Adrenal gland (tissue), 5 donors: ENCODE data around the gene TMCC2.

Experiments used
- POLR2A ChIP-seq, 2 donors: fragments of 450-650 bp; IDR thresholded peaks; one replicate each; pipeline ENCODE4 v1.6.1; 2017; ENCODE audit warnings: antibody characterized with exemption in 2 of 2, mild to moderate bottlenecking in 2 of 2, moderate library complexity in 1 of 2
- TF ChIP-seq, protein P1 (sequence below), 6 experiments: fragments of 450-650 bp in 4 of 6; fragments of 200-600 bp in 2 of 6; sonication (generic) in 1 of 6; IDR thresholded peaks; 1 replicate in 5 of 6; 2 replicates in 1 of 6; pipeline versions ENCODE4 v1.5.1 to v1.8.0; 2016 to 2021; ENCODE audit warnings: antibody characterized with exemption in 6 of 6, mild to moderate bottlenecking in 2 of 6, moderate library complexity in 1 of 6
- donor health status: DM: no; HTN: no; CAD: no.

DNA sequence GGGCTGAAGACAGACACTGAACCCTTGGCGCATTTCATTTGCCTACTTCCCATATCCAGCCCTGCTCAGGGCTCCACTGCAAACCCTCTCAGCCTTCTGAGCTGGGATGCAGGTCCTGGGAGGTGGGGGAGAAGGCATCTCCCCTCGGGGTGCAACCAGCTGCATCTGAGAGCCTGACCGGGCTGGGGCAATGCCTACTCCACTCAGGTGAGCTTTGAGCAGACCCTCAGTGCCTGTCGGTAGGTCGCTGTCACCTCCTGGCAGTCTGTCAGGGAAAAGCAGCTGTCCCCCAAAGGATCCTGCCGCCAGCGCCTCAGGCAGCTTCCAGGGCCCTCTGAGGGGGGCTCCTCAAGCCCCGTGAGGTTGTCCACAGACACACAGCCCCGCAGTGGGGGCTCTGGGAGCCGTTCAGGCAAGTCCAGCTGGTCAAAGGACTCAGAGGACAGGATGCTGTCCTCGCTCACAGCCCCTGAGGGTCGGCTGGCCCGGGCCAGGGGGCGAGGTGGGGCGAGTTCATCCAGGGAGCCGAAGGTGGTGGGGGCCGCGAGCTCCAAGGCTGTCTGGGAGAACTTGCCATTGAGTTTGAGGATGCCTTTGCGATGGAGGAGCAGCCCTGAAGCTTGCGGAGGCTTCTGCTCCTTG is 75.6 kb downstream of the TMCC2 start:
- TF ChIP-seq POLR2A (IDR thresholded peaks at IDR 0.05) = no peak
- TF ChIP-seq, protein P1, sequence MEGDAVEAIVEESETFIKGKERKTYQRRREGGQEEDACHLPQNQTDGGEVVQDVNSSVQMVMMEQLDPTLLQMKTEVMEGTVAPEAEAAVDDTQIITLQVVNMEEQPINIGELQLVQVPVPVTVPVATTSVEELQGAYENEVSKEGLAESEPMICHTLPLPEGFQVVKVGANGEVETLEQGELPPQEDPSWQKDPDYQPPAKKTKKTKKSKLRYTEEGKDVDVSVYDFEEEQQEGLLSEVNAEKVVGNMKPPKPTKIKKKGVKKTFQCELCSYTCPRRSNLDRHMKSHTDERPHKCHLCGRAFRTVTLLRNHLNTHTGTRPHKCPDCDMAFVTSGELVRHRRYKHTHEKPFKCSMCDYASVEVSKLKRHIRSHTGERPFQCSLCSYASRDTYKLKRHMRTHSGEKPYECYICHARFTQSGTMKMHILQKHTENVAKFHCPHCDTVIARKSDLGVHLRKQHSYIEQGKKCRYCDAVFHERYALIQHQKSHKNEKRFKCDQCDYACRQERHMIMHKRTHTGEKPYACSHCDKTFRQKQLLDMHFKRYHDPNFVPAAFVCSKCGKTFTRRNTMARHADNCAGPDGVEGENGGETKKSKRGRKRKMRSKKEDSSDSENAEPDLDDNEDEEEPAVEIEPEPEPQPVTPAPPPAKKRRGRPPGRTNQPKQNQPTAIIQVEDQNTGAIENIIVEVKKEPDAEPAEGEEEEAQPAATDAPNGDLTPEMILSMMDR (IDR thresholded peaks at IDR 0.05) = no peak
